ENCODE data around the gene SSMEM1. TPM values are rescaled to one million over a fixed set of nuclear protein-coding genes. Genes with fewer than 3 reads are reported as not detected.
A peak's percentile ranks its signal among the peaks of the same experiment; 100 is the strongest.

SSMEM1 gene
- total and polyA plus RNA-seq, 9 of the 15 experiments (the other 6 are each of a cell fraction or from before 2014, with no cell fraction given) = 0.10 to 0.28 (median 0.18) TPM; not detected in 4

GRCh38 chr7:130187360-130187759, 20.3 kb upstream of the SSMEM1 start (continued):
- TF ChIP-seq CREB5 (CRISPR knock-in tag; IDR thresholded peaks at IDR 0.05) (no peak), CEBPB (tag; IDR thresholded peaks at IDR 0.05) (no peak), ZNF384 (IDR thresholded peaks at IDR 0.05; ENCODE audit: low read depth, low read length) (peak; percentile 62), NFYB (IDR thresholded peaks at IDR 0.05; ENCODE audit: extremely low read depth, insufficient read length) (no peak), TSC22D4 (tag; IDR thresholded peaks at IDR 0.05) (no peak), HDAC2 (IDR thresholded peaks at IDR 0.05) (peak; percentile 96), SMAD4 (CRISPR knock-in tag; conservative IDR thresholded peaks at IDR 0.05) (no peak), ZNF592 (IDR thresholded peaks at IDR 0.05) (no peak), CREM (IDR thresholded peaks at IDR 0.05; ENCODE audit: low read depth) (no peak), CC2D1A (IDR thresholded peaks at IDR 0.05) (no peak), CEBPG (CRISPR knock-in tag; IDR thresholded peaks at IDR 0.05) (no peak), CEBPG (tag; conservative IDR thresholded peaks at IDR 0.05 in 1 of 2, IDR thresholded peaks at IDR 0.05 in 1 of 2) (no peak), HNRNPL (IDR thresholded peaks at IDR 0.05; ENCODE audit: low read depth, low read length) (no peak), MEF2D (tag; conservative IDR thresholded peaks at IDR 0.05; ENCODE audit: low read depth) (no peak), KDM1A (IDR thresholded peaks at IDR 0.05) (peak; percentile 97 to 98), ZFP1 (CRISPR knock-in tag; IDR thresholded peaks at IDR 0.05) (no peak), KHSRP (IDR thresholded peaks at IDR 0.05) (no peak), PCBP2 (IDR thresholded peaks at IDR 0.05; ENCODE audit: low read depth, low read length, poor library complexity, severe bottlenecking) (no peak), TCF3 (CRISPR knock-in tag; IDR thresholded peaks at IDR 0.05) (peak; percentile 67), SMAD2 (IDR thresholded peaks at IDR 0.05; ENCODE audit: low read depth, low read length) (no peak), NFE2 (IDR thresholded peaks at IDR 0.05; ENCODE audit: low read depth) (no peak), POLR2AphosphoS5 (IDR thresholded peaks at IDR 0.05; ENCODE audit: control insufficient read depth, insufficient read depth, low read depth, low read length) (0 out of 2 replicates have a peak, but pooled peaks have one; percentile 39), MAFK (IDR thresholded peaks at IDR 0.05; ENCODE audit: low read length) (no peak), U2AF2 (optimal IDR thresholded peaks at IDR 0.05; ENCODE audit: low read depth, low read length) (no peak), TBL1XR1 (IDR thresholded peaks at IDR 0.05; ENCODE audit: low read length in 2 of 2) (no peak), MYBL2 (IDR thresholded peaks at IDR 0.05; ENCODE audit: low read depth) (no peak), MYBL2 (CRISPR knock-in tag; IDR thresholded peaks at IDR 0.05; ENCODE audit: borderline replicate concordance) (no peak)
